GM19438 (cell line): ENCODE data around the gene ZNF709.
"Not testable (repeated sequence)": the region's sequence is repeated elsewhere in the genome, so short reads cannot be mapped to it uniquely, and the experiment has no call there.

Source experiments
- ATAC-seq: cut with Tn5 transposase; IDR thresholded peaks from one replicate; pipeline ENCODE4 v1.9.1; 2021; ENCODE audit warnings: low read depth; ENCODE audit not compliant: unreplicated experiment

The ZNF709 gene

DNA sequence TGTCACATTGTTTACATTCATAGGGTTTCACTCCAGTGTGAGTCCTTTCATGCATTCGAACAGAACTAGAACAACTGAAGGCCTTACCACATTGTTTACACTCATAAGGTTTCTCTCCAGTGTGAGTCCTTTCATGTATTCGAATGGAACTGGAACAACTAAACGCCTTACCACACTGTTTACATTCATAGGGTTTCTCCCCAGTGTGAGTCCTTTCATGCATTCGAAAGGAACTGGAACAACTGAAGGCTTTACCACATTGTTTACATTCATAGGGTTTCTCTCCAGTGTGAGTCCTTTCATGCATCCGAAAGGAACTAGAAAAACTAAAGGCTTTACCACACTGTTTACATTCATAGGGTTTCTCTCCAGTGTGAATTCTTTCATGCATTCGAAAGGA, 20.5 kb downstream of the ZNF709 start:
- not testable (repeated sequence) for ATAC-seq

DNA sequence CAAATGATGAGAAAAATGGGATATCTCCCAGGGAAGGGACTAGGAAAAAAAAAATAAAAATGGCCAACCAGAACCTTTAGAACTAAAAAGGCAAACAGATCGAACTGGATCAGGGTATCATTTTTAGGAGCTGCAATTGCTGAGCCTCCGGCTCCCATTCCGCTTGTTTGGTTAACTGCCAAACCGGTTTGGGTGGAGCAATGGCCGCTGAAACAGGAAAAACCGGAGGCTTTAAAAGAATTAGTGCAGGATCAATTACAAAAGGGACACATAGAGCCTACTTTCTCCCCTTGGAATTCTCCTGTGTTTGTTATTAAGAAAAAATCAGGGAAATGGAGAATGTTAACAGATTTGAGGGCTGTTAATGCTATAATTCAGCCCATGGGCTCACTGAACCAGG, 31.1 kb downstream of the ZNF709 start:
- no peak for ATAC-seq

DNA sequence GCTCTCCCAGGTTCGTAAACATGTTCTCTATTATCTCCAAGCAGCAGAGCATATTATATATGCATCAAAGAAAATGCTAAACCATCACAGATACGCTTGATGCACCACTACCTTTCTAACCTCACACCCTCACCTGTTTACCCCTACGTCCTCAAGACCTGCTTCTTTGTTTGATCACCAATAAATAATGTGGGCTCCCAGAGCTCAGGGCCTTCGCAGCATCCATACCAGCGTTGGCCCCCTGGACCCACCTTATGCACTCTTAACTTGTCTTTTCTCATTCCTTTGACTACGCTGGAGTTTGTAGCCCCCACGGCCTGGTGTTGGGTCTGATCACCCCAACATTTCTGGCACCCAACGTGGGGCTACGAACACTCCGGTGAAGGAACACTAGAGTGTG, 33.8 kb downstream of the ZNF709 start:
- ATAC-seq, result no peak

DNA sequence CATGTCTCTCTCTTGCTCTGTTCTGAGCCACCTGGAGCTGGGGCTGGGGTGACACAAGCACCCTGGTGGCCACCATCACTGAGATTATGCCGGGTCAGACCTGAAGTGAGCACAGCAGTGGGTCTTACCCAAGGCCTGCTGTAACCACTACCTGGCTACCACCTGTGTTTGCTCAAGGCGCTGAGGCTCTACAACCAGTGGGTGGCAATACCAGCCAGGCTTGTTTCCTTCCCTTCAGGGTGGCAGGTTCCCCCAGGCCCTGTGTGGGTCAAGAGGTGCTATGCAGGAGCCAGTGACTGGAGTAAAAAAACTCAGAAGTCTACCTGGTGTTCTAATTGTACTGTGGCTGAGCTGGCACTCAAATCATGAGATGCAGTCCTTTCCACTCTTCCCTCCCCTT, 35.8 kb downstream of the ZNF709 start:
- no peak for ATAC-seq

DNA sequence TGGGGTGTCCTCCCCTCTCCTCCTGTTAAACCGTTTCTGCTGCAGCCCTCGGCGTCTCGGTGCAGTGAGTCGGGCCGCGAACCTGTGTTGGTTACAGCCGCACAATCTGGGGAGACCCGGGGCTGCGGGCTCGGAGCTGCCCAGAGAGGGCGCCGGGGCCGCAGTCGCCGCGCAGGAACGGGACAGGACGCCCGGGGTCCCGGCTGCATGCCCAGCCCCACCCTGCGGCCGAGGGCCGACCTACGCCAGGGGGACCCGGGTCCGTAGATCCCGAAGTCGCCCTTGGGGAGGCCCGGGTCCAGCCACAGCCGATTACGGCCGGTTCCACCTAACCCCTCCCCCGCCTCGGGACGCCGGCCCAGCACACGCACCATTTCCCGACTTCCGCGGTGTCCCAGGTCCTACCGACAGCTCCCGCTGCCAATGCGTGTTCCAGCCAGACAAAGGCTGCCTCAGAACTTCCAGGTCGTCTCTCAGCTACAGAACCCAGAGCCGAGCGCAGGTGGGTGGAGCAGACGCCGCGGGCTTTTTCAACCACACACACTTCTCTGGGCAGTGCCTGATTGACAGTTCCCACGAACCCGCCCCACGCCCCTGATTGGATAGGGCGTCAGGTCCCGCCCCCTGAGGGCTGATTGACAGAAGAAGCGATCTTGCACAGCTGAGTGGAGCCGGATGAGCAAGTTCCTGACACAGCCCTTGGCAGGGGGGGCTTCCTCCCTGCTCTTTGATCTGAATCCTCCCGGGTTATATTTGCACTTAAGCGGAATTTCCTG, 43.9 kb downstream of the ZNF709 start, which contains the start of gene ZNF443:
ZNF443 (minus strand) TSS at position 481 of the 776 bp plus-strand sequence; CDS start at position 374, 107 bp downstream.
- ATAC-seq, result peak; percentile 89

DNA sequence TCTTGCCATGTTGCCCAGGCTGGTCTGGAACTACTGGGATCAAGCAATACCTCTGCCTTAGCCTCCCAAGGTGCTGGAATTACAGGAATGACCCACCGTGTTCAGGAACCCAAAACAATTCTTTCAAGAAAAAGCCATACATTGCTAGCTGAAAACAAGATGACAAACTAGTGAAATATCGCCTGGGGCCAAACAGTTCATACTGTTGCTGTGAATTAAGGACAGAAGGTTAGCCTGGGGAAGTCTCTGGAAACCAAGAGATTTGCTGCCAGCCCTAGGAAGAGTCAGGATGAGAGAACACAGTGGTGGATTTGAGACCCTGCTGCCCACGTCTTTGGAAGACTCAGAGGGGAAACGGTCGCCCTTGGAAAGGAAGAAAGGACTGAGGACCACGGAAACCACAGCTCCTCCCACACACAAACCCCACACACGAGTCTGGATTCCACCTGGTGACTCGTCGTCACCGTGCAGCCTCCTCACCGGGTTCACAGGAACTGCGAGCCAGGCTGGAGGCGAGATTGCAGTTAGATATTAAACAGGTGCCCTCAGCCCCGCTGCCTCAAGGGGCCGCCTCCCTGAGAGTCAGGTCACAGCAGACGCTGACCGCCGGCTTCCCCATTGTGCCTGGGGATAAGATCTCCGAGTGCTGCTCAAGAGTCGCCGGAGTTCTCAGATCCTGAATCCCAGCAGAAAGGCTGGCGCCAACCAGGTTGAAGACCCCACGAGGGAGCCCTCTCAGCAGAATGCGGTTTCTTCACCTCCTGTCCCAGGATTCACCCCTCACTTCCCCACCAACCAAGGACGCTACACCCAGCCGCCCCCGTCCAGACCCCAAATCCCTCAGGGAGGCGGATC, 44.7 kb downstream of the ZNF709 start:
- ATAC-seq, result peak; percentile 29

DNA sequence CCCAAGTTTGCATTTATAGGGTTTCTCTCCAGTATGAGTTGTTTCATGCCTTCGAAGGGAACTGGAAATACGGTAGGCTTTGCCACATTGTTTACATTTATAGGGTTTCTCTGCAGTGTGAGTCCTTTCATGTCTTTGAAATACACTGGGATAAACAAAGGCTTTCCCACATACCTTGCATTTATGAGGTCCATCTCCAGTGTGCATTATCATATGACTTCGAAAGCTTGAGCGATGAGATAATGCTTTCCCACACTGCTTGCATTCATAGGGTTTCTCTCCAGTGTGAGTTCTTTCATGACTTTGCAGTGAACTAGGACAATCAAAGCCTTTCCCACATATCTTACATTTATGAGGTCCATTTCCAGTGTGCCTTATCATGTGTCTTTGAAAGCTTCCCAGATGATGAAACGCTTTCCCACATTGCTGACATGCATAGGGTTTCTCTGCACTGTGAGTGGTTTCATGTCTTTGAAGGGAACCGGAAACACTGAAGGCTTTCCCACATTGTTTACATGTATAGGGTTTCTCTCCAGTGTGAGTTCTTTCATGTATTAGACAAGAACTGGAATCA, 53.8 kb downstream of the ZNF709 start:
- ATAC-seq, result not testable (repeated sequence)

DNA sequence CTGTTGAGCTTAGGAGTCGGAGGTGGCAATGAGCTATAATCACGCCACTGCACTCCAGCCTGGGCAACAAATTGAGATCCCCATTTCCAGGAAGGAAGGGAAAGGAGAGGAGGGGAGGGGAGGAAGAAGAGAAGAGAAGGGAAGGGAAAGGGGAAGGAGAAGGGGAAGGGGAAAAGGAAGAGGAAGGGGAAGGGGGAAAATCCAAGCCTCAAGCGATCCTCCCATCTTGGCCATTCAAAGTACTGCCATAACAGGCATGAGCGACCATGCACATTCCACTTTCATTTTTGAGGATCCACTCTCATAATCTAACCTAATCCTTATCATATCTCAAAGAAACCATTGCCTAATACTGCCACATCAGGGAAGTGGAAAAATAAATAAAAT, 58.7 kb downstream of the ZNF709 start:
- ATAC-seq, result no peak

DNA sequence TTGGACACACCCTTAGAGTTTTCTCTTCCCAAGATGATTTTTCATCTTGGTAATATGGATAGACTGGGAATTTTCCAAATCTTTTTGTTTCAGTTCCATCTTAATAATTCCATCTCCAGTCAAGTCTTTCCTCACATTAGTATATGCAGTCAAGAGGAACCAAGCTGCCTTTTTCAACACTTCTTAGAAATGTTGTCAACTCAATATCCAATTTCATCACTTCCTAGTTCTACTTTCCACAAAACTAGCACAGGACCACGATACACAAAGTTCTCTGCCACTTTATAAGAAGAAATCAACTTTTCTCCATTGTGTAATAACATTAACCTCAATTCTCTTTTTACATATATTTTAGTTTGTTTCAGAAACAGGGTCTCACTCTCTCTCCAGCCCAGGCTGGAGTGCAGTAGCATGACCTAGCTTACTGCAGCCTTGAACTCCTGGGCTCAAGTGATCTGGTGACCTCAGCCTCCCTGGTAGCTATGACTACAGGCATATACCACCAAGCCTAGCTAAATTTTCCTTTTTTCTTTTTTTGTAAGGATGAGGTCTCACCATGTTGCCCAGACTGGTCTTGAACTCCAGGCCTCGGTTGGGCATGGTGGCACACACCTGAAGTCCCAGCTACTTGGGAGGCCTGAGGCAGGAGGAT, 59.3 kb downstream of the ZNF709 start:
- no peak for ATAC-seq

DNA sequence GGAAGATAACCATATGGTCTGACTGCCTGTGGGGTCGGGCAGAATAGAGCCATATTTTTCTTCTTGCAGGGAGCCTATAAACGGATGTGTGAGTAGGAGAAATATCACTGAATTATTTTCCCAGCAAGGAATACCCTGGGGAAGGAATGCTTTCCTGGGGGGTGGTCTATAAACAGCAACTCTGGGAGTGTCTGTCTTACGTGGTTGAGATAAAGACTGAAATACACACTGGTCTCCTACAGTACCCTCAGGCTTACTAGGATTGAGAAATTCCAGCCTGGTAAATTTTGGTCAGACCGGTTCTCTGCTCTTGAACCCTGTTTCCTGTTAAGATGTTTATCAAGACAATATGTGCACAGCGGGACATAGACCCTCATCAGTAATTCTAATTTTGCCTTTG, 67.3 kb downstream of the ZNF709 start:
- ATAC-seq, result not testable (repeated sequence)

DNA sequence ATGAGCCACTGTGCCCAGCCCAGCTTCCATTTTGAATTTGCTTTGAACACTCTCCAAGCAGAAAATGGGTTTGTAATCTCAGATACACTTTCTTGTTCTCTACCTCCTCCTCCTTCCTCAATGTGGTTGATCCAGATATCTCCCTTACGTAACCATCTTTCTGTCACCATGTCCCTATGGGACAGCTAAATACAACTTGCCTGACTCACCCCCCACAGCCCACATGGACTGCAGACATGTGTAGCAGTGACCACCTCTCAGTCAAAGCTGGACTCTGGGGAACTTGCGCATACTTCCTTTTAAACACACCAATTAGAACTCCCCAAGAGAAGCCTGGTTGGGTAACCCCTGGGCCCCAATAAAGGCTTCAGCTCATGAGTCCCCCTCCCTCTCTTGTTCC, 72.7 kb downstream of the ZNF709 start:
- no peak for ATAC-seq
